ENCODE measurements around the gene EIF2S2.

EIF2S2 gene

DNA sequence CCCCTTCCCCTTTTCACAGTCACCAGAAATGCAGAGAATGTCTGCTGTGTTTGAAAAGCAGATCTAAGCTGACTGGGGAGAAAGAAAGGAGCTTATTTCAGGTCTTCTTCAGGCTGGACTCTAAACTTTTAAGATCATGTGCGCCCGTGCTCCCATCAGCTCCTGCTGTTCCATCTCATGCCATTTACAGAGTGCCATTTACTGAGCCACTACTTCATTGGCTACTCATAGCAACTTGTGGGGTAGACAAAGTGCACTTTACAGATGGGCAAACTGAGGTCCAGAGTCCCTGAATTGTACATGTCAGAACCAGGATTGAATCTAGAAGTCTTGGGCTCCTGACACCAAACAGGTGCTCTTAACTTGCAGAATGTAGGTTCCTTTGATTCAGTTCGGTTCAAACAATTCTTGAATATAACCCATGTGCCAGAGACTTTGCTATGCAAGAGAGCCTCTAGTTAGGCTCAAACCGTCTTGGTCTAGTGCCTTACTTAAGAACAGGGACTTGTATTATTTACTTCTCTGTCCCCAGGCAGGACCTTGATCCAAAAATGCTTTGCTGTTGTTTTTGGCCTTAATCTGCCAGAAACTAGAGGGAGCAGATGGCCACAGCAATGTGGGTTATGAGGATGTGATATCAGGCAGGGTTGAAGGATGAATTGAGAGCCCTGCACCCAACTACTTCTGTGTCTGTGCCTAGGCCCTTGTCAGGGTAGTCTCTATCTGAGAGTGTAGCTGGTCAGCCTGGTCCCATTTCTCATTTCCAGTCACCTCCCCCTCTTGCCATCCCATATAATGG lies 61.9 kb downstream of the EIF2S2 start:
- H3K4me3 ChIP-seq (ENCODE audit: low read depth, low read length), result no peak overlapping the region
- TF ChIP-seq CTCF (IDR thresholded peaks at IDR 0.05; ENCODE audit: insufficient read depth, low read depth, low read length, missing control alignments), result no peak
- no peak for DNase-seq (ENCODE audit: low read depth)

- no peak overlapping the region for H3K4me3 ChIP-seq (ENCODE audit: low read depth, low read length)
- no peak for DNase-seq (ENCODE audit: low read depth)
- TF ChIP-seq CTCF (IDR thresholded peaks at IDR 0.05; ENCODE audit: insufficient read depth, low read depth, low read length, missing control alignments), result no peak
Measured at GRCh38 chr20:34049389-34049788, 62.7 kb downstream of the EIF2S2 start.

- no peak overlapping the region for H3K4me3 ChIP-seq (ENCODE audit: low read depth, low read length)
- DNase-seq (ENCODE audit: low read depth), result no peak
- no peak for TF ChIP-seq CTCF (IDR thresholded peaks at IDR 0.05; ENCODE audit: insufficient read depth, low read depth, low read length, missing control alignments)
Measured at GRCh38 chr20:34047917-34048316, 64.1 kb downstream of the EIF2S2 start.

GRCh38 chr20:34047010-34047687 lies 64.9 kb downstream of the EIF2S2 start:
- H3K4me3 ChIP-seq (ENCODE audit: low read depth, low read length), result no peak overlapping the region
- no peak for TF ChIP-seq CTCF (IDR thresholded peaks at IDR 0.05; ENCODE audit: insufficient read depth, low read depth, low read length, missing control alignments)
- DNase-seq (ENCODE audit: low read depth), result no peak

GRCh38 chr20:34045930-34046725 lies 65.9 kb downstream of the EIF2S2 start:
- no peak for TF ChIP-seq CTCF (IDR thresholded peaks at IDR 0.05; ENCODE audit: insufficient read depth, low read depth, low read length, missing control alignments)
- DNase-seq (ENCODE audit: low read depth), result no peak
- H3K4me3 ChIP-seq (ENCODE audit: low read depth, low read length), result no peak overlapping the region

DNA sequence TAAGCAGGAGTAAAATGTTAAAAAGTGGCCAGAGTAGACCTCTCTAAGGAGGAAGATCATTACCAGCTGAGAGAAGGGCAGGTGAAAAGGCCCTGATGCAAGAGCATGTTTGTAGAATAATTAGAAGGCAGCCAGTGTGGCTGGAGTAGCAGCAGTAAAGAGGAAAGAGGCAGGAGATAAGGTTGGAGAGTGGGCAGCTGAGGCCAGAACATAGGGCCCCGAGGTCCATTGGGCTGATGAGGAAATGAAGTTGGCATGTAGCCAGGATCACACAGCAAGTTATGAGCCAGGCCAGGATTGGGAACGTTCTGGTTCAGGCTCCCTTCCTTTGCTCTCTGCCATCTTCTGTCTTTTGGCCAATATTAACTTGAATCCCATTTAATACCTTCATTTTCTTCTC lies 66.7 kb downstream of the EIF2S2 start:
- DNase-seq (ENCODE audit: low read depth), result no peak
- no peak overlapping the region for H3K4me3 ChIP-seq (ENCODE audit: low read depth, low read length)
- no peak for TF ChIP-seq CTCF (IDR thresholded peaks at IDR 0.05; ENCODE audit: insufficient read depth, low read depth, low read length, missing control alignments)

All from GM12865 (cell line).